ENCODE measurements around the gene SCLY.

DNA sequence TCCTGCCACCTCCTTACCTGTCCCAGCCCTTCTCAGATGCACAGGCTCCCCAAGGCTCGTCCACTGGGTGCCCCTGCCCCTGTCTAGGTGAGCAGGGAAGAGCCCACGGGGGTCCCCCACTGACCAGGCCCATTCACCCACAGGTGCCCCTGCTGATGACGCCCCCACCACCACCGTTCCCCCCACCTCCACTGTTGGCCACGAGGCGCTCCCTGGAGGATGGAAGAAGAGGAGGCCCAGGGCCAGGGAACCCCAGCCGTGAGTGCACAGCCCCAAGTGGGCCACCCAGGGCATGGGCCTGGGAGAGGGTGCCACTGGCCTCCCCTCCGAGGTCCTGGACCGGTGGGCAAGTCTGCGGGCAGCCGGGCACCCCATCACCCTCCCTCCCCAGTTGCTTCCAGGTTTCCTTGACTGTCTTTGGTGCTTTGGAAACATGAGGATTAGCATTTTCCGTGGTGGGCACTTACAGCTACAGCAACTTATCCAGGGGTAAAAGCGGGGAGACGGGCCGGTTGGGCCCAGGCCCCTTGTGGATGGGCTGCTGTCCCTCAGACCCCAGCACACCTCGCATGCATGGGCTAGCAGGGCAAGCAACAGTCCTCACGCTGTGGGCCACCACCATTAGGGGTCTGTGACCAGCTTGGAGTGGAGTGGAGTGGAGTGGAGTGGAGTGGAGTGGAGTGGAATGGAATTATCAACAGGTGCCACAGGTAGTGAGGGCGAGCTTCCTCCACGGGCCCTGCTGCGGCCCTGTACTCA lies 64.5 kb downstream of the SCLY start:
- no peak for TF ChIP-seq CEBPB (IDR thresholded peaks at IDR 0.05)
- TF ChIP-seq, protein P1, sequence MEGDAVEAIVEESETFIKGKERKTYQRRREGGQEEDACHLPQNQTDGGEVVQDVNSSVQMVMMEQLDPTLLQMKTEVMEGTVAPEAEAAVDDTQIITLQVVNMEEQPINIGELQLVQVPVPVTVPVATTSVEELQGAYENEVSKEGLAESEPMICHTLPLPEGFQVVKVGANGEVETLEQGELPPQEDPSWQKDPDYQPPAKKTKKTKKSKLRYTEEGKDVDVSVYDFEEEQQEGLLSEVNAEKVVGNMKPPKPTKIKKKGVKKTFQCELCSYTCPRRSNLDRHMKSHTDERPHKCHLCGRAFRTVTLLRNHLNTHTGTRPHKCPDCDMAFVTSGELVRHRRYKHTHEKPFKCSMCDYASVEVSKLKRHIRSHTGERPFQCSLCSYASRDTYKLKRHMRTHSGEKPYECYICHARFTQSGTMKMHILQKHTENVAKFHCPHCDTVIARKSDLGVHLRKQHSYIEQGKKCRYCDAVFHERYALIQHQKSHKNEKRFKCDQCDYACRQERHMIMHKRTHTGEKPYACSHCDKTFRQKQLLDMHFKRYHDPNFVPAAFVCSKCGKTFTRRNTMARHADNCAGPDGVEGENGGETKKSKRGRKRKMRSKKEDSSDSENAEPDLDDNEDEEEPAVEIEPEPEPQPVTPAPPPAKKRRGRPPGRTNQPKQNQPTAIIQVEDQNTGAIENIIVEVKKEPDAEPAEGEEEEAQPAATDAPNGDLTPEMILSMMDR (IDR thresholded peaks at IDR 0.05), result no peak
- no peak for TF ChIP-seq EP300 (IDR thresholded peaks at IDR 0.05)
- TF ChIP-seq CHD2 (IDR thresholded peaks at IDR 0.05; ENCODE audit: low read length, partially characterized antibody), result no peak
- no peak for TF ChIP-seq POLR2A (IDR thresholded peaks at IDR 0.05; ENCODE audit: low read length)
- no peak for TF ChIP-seq GATA3 (IDR thresholded peaks at IDR 0.05; ENCODE audit: borderline replicate concordance)
- TF ChIP-seq HDAC2 (IDR thresholded peaks at IDR 0.05), result no peak
- TF ChIP-seq, protein P2, sequence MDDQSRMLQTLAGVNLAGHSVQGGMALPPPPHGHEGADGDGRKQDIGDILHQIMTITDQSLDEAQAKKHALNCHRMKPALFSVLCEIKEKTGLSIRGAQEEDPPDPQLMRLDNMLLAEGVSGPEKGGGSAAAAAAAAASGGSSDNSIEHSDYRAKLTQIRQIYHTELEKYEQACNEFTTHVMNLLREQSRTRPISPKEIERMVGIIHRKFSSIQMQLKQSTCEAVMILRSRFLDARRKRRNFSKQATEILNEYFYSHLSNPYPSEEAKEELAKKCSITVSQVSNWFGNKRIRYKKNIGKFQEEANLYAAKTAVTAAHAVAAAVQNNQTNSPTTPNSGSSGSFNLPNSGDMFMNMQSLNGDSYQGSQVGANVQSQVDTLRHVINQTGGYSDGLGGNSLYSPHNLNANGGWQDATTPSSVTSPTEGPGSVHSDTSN (IDR thresholded peaks at IDR 0.05), result no peak
- TF ChIP-seq RNF2 (IDR thresholded peaks at IDR 0.05; ENCODE audit: borderline replicate concordance, low read depth), result no peak
- TF ChIP-seq MAZ (IDR thresholded peaks at IDR 0.05; ENCODE audit: borderline replicate concordance, low read depth, low read length), result no peak
- TF ChIP-seq, protein P3, sequence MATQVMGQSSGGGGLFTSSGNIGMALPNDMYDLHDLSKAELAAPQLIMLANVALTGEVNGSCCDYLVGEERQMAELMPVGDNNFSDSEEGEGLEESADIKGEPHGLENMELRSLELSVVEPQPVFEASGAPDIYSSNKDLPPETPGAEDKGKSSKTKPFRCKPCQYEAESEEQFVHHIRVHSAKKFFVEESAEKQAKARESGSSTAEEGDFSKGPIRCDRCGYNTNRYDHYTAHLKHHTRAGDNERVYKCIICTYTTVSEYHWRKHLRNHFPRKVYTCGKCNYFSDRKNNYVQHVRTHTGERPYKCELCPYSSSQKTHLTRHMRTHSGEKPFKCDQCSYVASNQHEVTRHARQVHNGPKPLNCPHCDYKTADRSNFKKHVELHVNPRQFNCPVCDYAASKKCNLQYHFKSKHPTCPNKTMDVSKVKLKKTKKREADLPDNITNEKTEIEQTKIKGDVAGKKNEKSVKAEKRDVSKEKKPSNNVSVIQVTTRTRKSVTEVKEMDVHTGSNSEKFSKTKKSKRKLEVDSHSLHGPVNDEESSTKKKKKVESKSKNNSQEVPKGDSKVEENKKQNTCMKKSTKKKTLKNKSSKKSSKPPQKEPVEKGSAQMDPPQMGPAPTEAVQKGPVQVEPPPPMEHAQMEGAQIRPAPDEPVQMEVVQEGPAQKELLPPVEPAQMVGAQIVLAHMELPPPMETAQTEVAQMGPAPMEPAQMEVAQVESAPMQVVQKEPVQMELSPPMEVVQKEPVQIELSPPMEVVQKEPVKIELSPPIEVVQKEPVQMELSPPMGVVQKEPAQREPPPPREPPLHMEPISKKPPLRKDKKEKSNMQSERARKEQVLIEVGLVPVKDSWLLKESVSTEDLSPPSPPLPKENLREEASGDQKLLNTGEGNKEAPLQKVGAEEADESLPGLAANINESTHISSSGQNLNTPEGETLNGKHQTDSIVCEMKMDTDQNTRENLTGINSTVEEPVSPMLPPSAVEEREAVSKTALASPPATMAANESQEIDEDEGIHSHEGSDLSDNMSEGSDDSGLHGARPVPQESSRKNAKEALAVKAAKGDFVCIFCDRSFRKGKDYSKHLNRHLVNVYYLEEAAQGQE (IDR thresholded peaks at IDR 0.05), result no peak
- TF ChIP-seq ZNF302 (CRISPR knock-in tag; IDR thresholded peaks at IDR 0.05), result no peak
- no peak for TF ChIP-seq PHF8 (IDR thresholded peaks at IDR 0.05; ENCODE audit: borderline replicate concordance, low read depth)
